Upper lobe of left lung (tissue), 6 donors: Measurements from ENCODE around the gene TBC1D3I. TPM values are rescaled to one million over a fixed set of nuclear protein-coding genes. Genes with fewer than 3 reads are reported as not detected.
"Not testable (repeated sequence)": the region's sequence is repeated elsewhere in the genome, so short reads cannot be mapped to it uniquely, and the experiment has no call there.

ENCODE experiments used
- ATAC-seq, 2 donors: fragments of 200-7000 bp; cut with Tn5 transposase; one replicate each; pipeline ENCODE4 v1.9.1; 2022; ENCODE audit warnings: mild to moderate bottlenecking in 2 of 2, moderate library complexity in 2 of 2; ENCODE audit not compliant: low FRiP score in 2 of 2
- DNase-seq, 2 donors: peaks; one replicate each; pipeline ENCODE4 v3.0.0-alpha.2; 2019 to 2020
- H3K27ac ChIP-seq, 4 donors: fragments of 200-600 bp; sonication (generic); one replicate each; pipeline ENCODE4 v1.5.1; 2016 to 2019
- H3K27me3 ChIP-seq, 4 donors: fragments of 200-600 bp; sonication (generic); one replicate each; pipeline ENCODE4 v1.5.1; 2017 to 2019
- H3K36me3 ChIP-seq, 4 donors: fragments of 200-600 bp; sonication (generic); one replicate each; pipeline ENCODE4 v1.5.1; 2016 to 2019
- H3K4me1 ChIP-seq, 4 donors: fragments of 200-600 bp; sonication (generic); one replicate each; pipeline ENCODE4 v1.5.1; 2018 to 2019
- H3K4me3 ChIP-seq, 4 donors: fragments of 200-600 bp; sonication (generic); one replicate each; pipeline ENCODE4 v1.5.1; 2017 to 2019; ENCODE audit warnings: mild to moderate bottlenecking in 2 of 4, moderate library complexity in 1 of 4
- H3K9me3 ChIP-seq, 4 donors: fragments of 200-600 bp; sonication (generic); one replicate each; pipeline ENCODE4 v1.5.1; 2018 to 2019
- WGBS, 2 donors: methylation state at CpG; one replicate each; pipeline ENCODE4 v1.1.5; 2017 to 2018; 5-methylcytosine and 5-hydroxymethylcytosine counted together
- total RNA-seq, 6 donors: library from RNA; depleted of rRNA in 4 of 6; stranded (reverse); fragments of >200 nt in 4 of 6; gene quantifications; one replicate each; pipeline versions ENCODE4 v1.1.0 to v1.2.1, GENCODE V29; 2016 to 2021
- donor health status: DM: no; HTN: no; CAD: no; lungs with moderate emphysema.
- donor health status: DM: no; HTN: yes; CAD: no; lungs with severe emphysema.

TBC1D3I gene
- 1 to 10 TPM in 2 of 6 donors, not detected in 4; 1.4 TPM for total RNA-seq

GRCh38 chr17:36264470-36264869 is at the start of gene TBC1D3I:
TSS of gene TBC1D3I (minus strand) at chr17:36264570. CDS start at chr17:36262985, 1,585 bp downstream.
- ATAC-seq, H3K4me1 ChIP-seq, DNase-seq, H3K27ac ChIP-seq, H3K27me3 ChIP-seq, H3K36me3 ChIP-seq, H3K9me3 ChIP-seq, H3K4me3 ChIP-seq: not testable (repeated sequence)
- WGBS, 2 donors = no CpG with 5 or more reads among the region's 11 CpGs

GRCh38 chr17:36295161-36295560 is 30.8 kb upstream of the TBC1D3I start:
- H3K4me1 ChIP-seq, H3K9me3 ChIP-seq, H3K27me3 ChIP-seq, ATAC-seq, H3K36me3 ChIP-seq, H3K27ac ChIP-seq, DNase-seq, H3K4me3 ChIP-seq: not testable (repeated sequence)
- WGBS, 2 donors = no CpG with 5 or more reads among the region's 1 CpG

- DNase-seq, H3K4me3 ChIP-seq, H3K27me3 ChIP-seq, H3K9me3 ChIP-seq, H3K27ac ChIP-seq, H3K4me1 ChIP-seq, H3K36me3 ChIP-seq: not testable (repeated sequence)
- WGBS, 2 donors = 57 to 62% methylated on average over 1 of the region's 2 CpGs
- ATAC-seq = peak in 1 of 2 donors; percentile 10
Measured at GRCh38 chr17:36289965-36290612, 25.7 kb upstream of the TBC1D3I start.

- not testable (repeated sequence) for H3K27ac ChIP-seq, H3K9me3 ChIP-seq, DNase-seq, ATAC-seq, H3K27me3 ChIP-seq, H3K36me3 ChIP-seq, H3K4me3 ChIP-seq, H3K4me1 ChIP-seq
- WGBS, 2 donors = 84% methylated on average over 2 of the region's 5 CpGs; no CpG with 5 or more reads in 1 of the 2 donors
Measured at GRCh38 chr17:36284219-36284618, 19.8 kb upstream of the TBC1D3I start.

GRCh38 chr17:36283256-36283655 is 18.9 kb upstream of the TBC1D3I start:
- not testable (repeated sequence) for H3K27ac ChIP-seq, H3K36me3 ChIP-seq, H3K27me3 ChIP-seq, H3K4me1 ChIP-seq, H3K4me3 ChIP-seq, DNase-seq, H3K9me3 ChIP-seq
- no CpG with 5 or more reads among the region's 1 CpG for WGBS, 2 donors
- peak in 1 of 2 donors; percentile 45 for ATAC-seq

- DNase-seq = peak in 1 of 2 donors; percentile 1
- H3K27ac ChIP-seq, H3K4me1 ChIP-seq, ATAC-seq, H3K36me3 ChIP-seq, H3K9me3 ChIP-seq, H3K4me3 ChIP-seq, H3K27me3 ChIP-seq: not testable (repeated sequence)
- WGBS, 2 donors = 82 to 92% methylated on average over 3 to 4 of the region's 4 CpGs
Measured at GRCh38 chr17:36242046-36242445, 22.3 kb downstream of the TBC1D3I start.

- H3K27me3 ChIP-seq, H3K4me1 ChIP-seq, H3K4me3 ChIP-seq, H3K27ac ChIP-seq, H3K36me3 ChIP-seq, ATAC-seq, H3K9me3 ChIP-seq, DNase-seq: not testable (repeated sequence)
- 48 to 59% methylated on average over 5 of the region's 5 CpGs for WGBS, 2 donors
Measured at GRCh38 chr17:36229644-36230043, 34.7 kb downstream of the TBC1D3I start.

- H3K36me3 ChIP-seq, H3K4me3 ChIP-seq, H3K27me3 ChIP-seq, H3K27ac ChIP-seq, ATAC-seq, H3K4me1 ChIP-seq, H3K9me3 ChIP-seq: not testable (repeated sequence)
- WGBS, 2 donors = 89 to 92% methylated on average over 12 of the region's 12 CpGs
- peak in 1 of 2 donors; percentile 10 for DNase-seq
Measured at GRCh38 chr17:36222967-36223366, 41.4 kb downstream of the TBC1D3I start.

GRCh38 chr17:36221581-36222100 is 42.7 kb downstream of the TBC1D3I start:
- 76 to 86% methylated on average over 4 of the region's 4 CpGs for WGBS, 2 donors
- not testable (repeated sequence) for H3K36me3 ChIP-seq, DNase-seq, H3K27me3 ChIP-seq, H3K4me3 ChIP-seq, H3K4me1 ChIP-seq, H3K9me3 ChIP-seq, ATAC-seq, H3K27ac ChIP-seq

- not testable (repeated sequence) for H3K27ac ChIP-seq, H3K4me3 ChIP-seq, H3K4me1 ChIP-seq, H3K9me3 ChIP-seq, H3K27me3 ChIP-seq, DNase-seq, H3K36me3 ChIP-seq, ATAC-seq
- WGBS, 2 donors = 83% methylated on average over 2 to 3 of the region's 3 CpGs
Measured at GRCh38 chr17:36220737-36221580, 43.4 kb downstream of the TBC1D3I start.

GRCh38 chr17:36219556-36219955 is 44.8 kb downstream of the TBC1D3I start:
- DNase-seq = not testable (repeated sequence)

GRCh38 chr17:36215406-36216308 is 48.7 kb downstream of the TBC1D3I start:
- 68 to 84% methylated on average over 7 of the region's 7 CpGs for WGBS, 2 donors
- DNase-seq, H3K27me3 ChIP-seq, ATAC-seq, H3K9me3 ChIP-seq, H3K4me3 ChIP-seq, H3K27ac ChIP-seq, H3K36me3 ChIP-seq: not testable (repeated sequence)
- H3K4me1 ChIP-seq = peaks cover 0 to 27% (median 0%) of the 10 kb centered on the region in 4 donors

More at GRCh38 chr17:36219556-36219955, 44.8 kb downstream of the TBC1D3I start:
- WGBS, 2 donors = 97 to 100% methylated on average over 1 of the region's 1 CpG
- not testable (repeated sequence) for H3K9me3 ChIP-seq, H3K4me1 ChIP-seq, ATAC-seq, H3K4me3 ChIP-seq, H3K27me3 ChIP-seq, H3K27ac ChIP-seq, H3K36me3 ChIP-seq
